Measurements from ENCODE around the gene LRRC18.

LRRC18 gene

DNA sequence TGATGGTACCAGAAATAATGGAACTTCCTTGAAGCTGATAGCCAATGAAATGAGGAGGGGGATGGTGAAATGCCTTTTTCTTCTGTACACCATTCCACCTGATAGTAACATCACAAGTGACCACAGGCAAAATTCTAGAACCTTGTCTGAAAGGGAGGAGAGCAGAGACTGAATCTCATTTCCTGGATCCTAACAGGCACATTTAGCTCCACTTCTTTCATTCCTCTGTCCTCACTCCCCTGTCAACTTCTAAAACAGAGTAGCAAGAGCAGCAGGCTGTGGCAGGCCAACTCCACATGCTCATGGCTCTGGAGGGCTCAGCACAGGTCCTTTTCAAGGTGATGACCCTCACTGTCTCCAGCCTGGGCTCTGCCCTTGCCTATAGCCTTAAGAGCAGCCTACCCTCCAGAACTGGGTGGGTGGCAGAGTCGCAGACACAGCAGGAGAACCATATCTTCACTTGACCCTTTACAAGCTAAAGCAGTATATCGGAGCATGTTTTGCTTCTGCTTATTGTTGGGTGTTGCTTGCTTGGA, at the start of gene LRRC18:
Gene LRRC18, minus strand, starts transcription at position 51 of the 536 bp plus-strand sequence. CDS start 25,685 bp downstream, outside the sequence.
- H3K4me3 ChIP-seq (replicated peaks; ENCODE audit: low read depth, low read length), result no peak within 1 kb of the TSS
- DNase-seq (ENCODE audit: low read depth), result no peak
- TF ChIP-seq, protein P1, sequence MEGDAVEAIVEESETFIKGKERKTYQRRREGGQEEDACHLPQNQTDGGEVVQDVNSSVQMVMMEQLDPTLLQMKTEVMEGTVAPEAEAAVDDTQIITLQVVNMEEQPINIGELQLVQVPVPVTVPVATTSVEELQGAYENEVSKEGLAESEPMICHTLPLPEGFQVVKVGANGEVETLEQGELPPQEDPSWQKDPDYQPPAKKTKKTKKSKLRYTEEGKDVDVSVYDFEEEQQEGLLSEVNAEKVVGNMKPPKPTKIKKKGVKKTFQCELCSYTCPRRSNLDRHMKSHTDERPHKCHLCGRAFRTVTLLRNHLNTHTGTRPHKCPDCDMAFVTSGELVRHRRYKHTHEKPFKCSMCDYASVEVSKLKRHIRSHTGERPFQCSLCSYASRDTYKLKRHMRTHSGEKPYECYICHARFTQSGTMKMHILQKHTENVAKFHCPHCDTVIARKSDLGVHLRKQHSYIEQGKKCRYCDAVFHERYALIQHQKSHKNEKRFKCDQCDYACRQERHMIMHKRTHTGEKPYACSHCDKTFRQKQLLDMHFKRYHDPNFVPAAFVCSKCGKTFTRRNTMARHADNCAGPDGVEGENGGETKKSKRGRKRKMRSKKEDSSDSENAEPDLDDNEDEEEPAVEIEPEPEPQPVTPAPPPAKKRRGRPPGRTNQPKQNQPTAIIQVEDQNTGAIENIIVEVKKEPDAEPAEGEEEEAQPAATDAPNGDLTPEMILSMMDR (IDR thresholded peaks at IDR 0.05; ENCODE audit: low read length, missing control alignments), result no peak

DNA sequence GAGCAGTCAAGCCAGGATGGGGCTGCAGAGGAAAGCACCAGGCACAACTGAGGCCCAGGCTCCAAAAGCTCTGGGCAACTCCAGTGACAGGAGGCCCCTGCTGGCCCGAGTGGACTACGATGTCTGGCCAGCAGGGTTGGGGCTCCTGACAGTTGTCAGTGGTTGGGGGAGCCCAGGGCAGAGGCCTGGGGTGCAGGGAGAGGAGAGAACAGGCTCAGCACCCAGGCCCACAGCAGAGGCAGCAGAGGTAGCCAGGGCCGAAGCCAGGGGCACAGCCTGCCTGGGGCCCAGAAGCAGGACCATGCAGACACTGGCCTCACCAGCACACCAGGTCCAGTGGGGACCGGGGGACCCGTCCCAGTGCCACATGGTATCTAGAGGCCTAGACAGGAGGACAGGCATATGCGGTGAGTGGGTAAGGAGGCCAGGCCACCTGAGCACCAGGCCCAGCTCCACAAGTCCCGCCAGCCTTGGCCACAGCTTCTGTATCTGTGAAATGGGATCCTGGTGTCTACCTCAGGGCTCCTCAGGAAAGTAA, 46.0 kb upstream of the LRRC18 start:
- TF ChIP-seq, protein P1 (IDR thresholded peaks at IDR 0.05; ENCODE audit: low read length, missing control alignments), result no peak
- no peak for DNase-seq (ENCODE audit: low read depth)
- H3K4me3 ChIP-seq (replicated peaks; ENCODE audit: low read depth, low read length), result no peak overlapping the region

DNA sequence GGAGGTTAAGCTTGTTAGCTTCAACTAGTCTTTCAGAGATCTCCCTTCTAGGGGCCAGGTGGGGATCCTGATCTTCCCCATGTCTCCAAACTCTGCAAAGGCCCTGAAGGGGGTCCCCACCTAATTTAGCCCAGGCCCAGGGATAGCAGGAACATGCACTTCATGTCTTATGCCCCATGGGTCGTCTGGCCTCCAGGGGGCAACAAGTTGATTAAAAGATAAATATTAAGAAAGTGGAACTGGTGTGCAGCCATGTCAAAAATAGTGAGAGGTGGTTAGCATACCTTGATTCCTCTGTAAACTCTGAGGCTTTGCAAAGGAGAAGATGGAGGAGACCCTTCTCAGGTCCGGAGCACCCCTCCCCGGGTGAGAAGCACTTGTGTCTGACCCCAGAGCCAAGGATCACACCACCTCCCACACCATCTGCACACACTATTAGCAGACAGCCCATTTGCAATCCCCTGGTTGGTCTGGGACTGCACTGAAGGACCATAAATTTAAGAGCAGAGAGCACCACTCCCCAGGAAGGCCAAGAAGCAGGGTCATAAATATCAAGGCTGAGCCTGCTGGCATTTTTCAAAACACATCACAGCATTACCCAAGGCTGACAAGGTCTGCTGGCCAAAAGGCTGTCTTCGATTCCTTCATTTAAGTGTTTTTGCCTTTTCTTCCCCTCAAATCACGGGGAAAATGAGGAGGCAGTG, 44.2 kb upstream of the LRRC18 start:
- TF ChIP-seq, protein P1 (IDR thresholded peaks at IDR 0.05; ENCODE audit: low read length, missing control alignments), result no peak
- no peak for DNase-seq (ENCODE audit: low read depth)
- H3K4me3 ChIP-seq (replicated peaks; ENCODE audit: low read depth, low read length), result no peak overlapping the region

DNA sequence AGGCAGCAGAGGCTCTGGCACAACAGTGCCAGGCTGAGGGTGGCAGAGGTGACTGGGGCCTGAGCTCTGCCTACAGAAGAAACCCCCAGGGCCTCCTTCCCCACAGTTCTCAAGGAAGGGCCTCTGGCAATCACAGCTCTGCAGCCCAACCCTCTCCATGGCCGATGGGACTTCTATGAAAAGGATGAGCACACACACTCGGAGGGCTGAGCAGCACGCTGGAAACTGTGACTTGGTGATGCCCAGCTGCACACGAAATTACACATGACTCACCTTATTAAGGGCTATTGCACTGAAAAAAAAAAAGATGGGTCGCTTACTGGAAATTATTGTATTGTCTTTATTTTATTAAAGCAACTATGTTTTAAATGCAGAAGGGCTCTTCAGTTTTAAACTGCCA, 42.9 kb upstream of the LRRC18 start:
- TF ChIP-seq, protein P1 (IDR thresholded peaks at IDR 0.05; ENCODE audit: low read length, missing control alignments), result no peak
- no peak overlapping the region for H3K4me3 ChIP-seq (replicated peaks; ENCODE audit: low read depth, low read length)
- DNase-seq (ENCODE audit: low read depth), result no peak

DNA sequence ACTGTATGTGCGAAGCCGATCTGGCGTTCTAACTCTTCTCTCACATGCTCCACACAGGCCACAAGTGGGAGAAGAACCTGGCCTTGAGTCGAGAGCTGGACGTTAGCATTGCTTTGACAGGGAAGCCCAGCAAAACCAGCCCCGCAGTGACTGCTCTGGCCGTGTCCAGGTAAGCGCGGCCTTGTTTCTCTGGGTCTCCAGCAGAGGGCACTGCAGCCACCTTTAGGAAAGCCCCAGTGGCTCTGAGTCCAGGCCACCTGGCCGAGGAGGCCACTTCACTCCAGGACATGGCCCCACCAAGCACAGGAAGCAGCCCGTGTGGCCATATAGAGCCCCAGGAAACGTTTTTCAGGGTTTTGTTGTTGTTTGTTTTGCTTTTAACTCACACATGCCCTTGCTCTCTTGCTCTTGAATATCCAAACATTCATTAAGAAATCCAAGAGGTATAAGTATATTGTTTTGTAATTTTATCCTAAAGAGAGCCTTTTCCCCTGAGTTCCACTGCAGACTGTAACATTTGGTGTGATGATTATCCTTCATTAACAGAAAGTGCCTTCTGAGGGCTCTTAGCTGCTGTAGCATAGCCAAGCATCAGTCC, 41.8 kb upstream of the LRRC18 start:
- TF ChIP-seq, protein P1 (IDR thresholded peaks at IDR 0.05; ENCODE audit: low read length, missing control alignments), result peak; percentile 78
- no peak overlapping the region for H3K4me3 ChIP-seq (replicated peaks; ENCODE audit: low read depth, low read length)
- DNase-seq (ENCODE audit: low read depth), result peak; percentile 43

DNA sequence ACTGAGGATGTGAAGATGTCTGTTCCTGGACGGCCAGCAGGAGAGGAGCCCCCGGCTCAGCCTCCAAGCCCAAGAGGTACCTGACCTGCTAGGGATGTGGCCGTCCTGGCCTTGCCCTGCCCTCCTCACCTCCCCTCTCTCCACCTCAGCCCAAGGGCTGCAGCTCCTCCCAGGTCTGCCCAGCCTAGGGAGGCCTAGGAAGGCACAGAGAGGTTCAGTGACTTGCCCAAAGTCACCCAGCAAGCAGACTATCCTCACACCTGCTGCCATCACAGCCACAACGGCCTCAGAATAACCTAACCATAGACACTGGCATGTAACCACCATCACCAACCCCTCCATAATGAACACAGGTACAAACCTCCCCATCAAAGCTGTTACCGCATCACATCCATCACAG, 38.7 kb upstream of the LRRC18 start:
- TF ChIP-seq, protein P1 (IDR thresholded peaks at IDR 0.05; ENCODE audit: low read length, missing control alignments), result no peak
- no peak for DNase-seq (ENCODE audit: low read depth)
- H3K4me3 ChIP-seq (replicated peaks; ENCODE audit: low read depth, low read length), result no peak overlapping the region
